GM12878 (cell line): ENCODE measurements around the gene LRIT1. TPM values are rescaled to one million over a fixed set of nuclear protein-coding genes. Genes with fewer than 3 reads are reported as not detected.

Experiments used
- ATAC-seq: fragments of 200-7000 bp; cut with Tn5 transposase; 3 replicates; pipeline ENCODE4 v1.9.1; 2020; ENCODE audit warnings: mild to moderate bottlenecking, moderate library complexity
- BruUV-seq: library from RNA; stranded (reverse); fragments of 400-500 nt; replicated peaks from 2 replicates; lab custom pipeline; 2021; lab: Mats Ljungman, UMichigan
- CTCF ChIA-PET: fragments of 300-600 bp; sonication (Branson Sonifier 250); formaldehyde crosslinking; extraction: SDS; loops from one replicate; lab custom pipeline; 2021; ENCODE audit warnings: inconsistent platforms; lab: Yijun Ruan, JAX
- POLR2A ChIA-PET: fragments of 350-600 bp; formaldehyde crosslinking; extraction: SDS; loops from one replicate; lab custom pipeline; 2021; ENCODE audit warnings: inconsistent platforms; lab: Charles Lee
- RAD21 ChIA-PET: fragments of 300-600 bp; sonication (Branson Sonifier 250); formaldehyde crosslinking; loops from one replicate; lab custom pipeline; 2023; ENCODE audit warnings: antibody characterized with exemption; ENCODE audit not compliant: unreplicated experiment; lab: Charles Lee
- SMC1A ChIA-PET: fragments of 300-600 bp; sonication (Branson Sonifier 250); formaldehyde crosslinking; loops from one replicate; lab custom pipeline; 2023; ENCODE audit not compliant: unreplicated experiment, uncharacterized antibody; lab: Charles Lee
- DNase-seq: peaks from one replicate; pipeline ENCODE4 v3.0.0-alpha.2; 2011; ENCODE audit warnings: low read depth, low spot score
- FAIRE-seq: peaks from 3 replicates; lab custom pipeline; 2011; peaks lifted over from hg19 to GRCh38; lab: Jason Lieb, UNC
- H2AFZ ChIP-seq: 2 replicates; pipeline ENCODE4 v1.6.0; 2011; ENCODE audit warnings: low read depth, low read length, control low read depth; ENCODE audit not compliant: control insufficient read depth
- H3K27ac ChIP-seq: 2 replicates; pipeline ENCODE4 v1.5.1; 2011; ENCODE audit warnings: control low read depth; ENCODE audit not compliant: control insufficient read depth, insufficient read depth
- H3K27me3 ChIP-seq, 2 experiments: replicated peaks in 1 of 2; 2 replicates each; pipeline versions ENCODE4 v1.6.0 to v1.6.1; 2011; ENCODE audit warnings: low read length in 1 of 2; ENCODE audit not compliant: control insufficient read depth in 2 of 2, insufficient read depth in 2 of 2
- H3K36me3 ChIP-seq, 2 experiments: 2 replicates each; pipeline ENCODE4 v1.5.1; 2011; ENCODE audit warnings: low read length in 1 of 2; ENCODE audit not compliant: control insufficient read depth in 2 of 2, insufficient read depth in 2 of 2
- H3K4me1 ChIP-seq: 2 replicates; pipeline ENCODE4 v1.6.1; 2011; ENCODE audit warnings: mild to moderate bottlenecking, low read length, moderate library complexity, mixed read lengths; ENCODE audit not compliant: control insufficient read depth, insufficient read depth
- H3K4me2 ChIP-seq: 2 replicates; pipeline ENCODE4 v1.6.0; 2011; ENCODE audit warnings: control low read depth; ENCODE audit not compliant: control insufficient read depth, insufficient read depth
- H3K4me3 ChIP-seq: fragments of 200-600 bp; sonication (generic); 2 replicates; pipeline ENCODE4 v1.5.1; 2016
- H3K79me2 ChIP-seq: 2 replicates; pipeline ENCODE4 v1.6.0; 2011; ENCODE audit warnings: low read length; ENCODE audit not compliant: control insufficient read depth, insufficient read depth
- H3K9ac ChIP-seq: 2 replicates; pipeline ENCODE4 v1.8.0; 2011; ENCODE audit warnings: low read length, control low read depth, mixed read lengths; ENCODE audit not compliant: control insufficient read depth, insufficient read depth
- H3K9me3 ChIP-seq: replicated peaks from 3 replicates; pipeline ENCODE4 v1.5.1; 2011; ENCODE audit warnings: mild to moderate bottlenecking, low read length; ENCODE audit not compliant: control insufficient read depth, insufficient read depth
- H4K20me1 ChIP-seq: 2 replicates; pipeline ENCODE4 v1.6.0; 2011; ENCODE audit not compliant: control insufficient read depth, insufficient read depth
- FOS ChIP-seq: IDR thresholded peaks from 3 replicates; pipeline ENCODE4 v1.6.1; 2011; ENCODE audit warnings: borderline replicate concordance; ENCODE audit not compliant: insufficient read length; ENCODE audit errors: extremely low read depth
- MXI1 ChIP-seq: fragments of 150-350 bp; IDR thresholded peaks from 2 replicates; pipeline ENCODE4 v1.6.1; 2011; ENCODE audit warnings: low read depth, mild to moderate bottlenecking, inconsistent platforms, low read length, improper control_type of control experiment
- STAT3 ChIP-seq: IDR thresholded peaks from 2 replicates; pipeline ENCODE4 v1.6.1; 2011; ENCODE audit warnings: low read depth, low read length, improper control_type of control experiment
- TAF1 ChIP-seq: IDR thresholded peaks from 2 replicates; pipeline ENCODE4 v1.6.1; 2011; ENCODE audit warnings: mild to moderate bottlenecking, low read depth, low read length, borderline replicate concordance
- TBL1XR1 ChIP-seq: IDR thresholded peaks from 2 replicates; pipeline ENCODE4 v1.6.1; 2012; ENCODE audit warnings: low read depth, low read length, improper control_type of control experiment
- USF1 ChIP-seq: IDR thresholded peaks from 2 replicates; pipeline ENCODE4 v1.6.1; 2011; ENCODE audit warnings: borderline replicate concordance, low read depth, mild to moderate bottlenecking, moderate library complexity, mixed read lengths, low read length; ENCODE audit not compliant: insufficient read depth; ENCODE audit errors: extremely low read length
- WGBS: methylation state at CpG from one replicate; pipeline ENCODE4 v1.1.6; 2016; ENCODE audit warnings: low lambda C conversion rate; ENCODE audit not compliant: insufficient replicate concordance, insufficient coverage; ENCODE audit errors: missing lambda C conversion rate; 5-methylcytosine and 5-hydroxymethylcytosine counted together
- in situ Hi-C: fragments of 300-500 bp; cut with MboI; formaldehyde crosslinking; loops from 9 replicates; pipeline ENCODE4 v1.14.3; 2018; ENCODE audit warnings: mixed read lengths
- intact Hi-C: fragments of 100-400 bp; cut with micrococcal nuclease; formaldehyde crosslinking; loops from one replicate; pipeline ENCODE4 v1.14.2; 2022; ENCODE audit not compliant: unreplicated experiment
- polyA plus RNA-seq, 11 experiments: library from polyadenylated mRNA; depleted of rRNA in 4 of 11; unstranded in 6 of 11; stranded (reverse) in 5 of 11; fragments of >200 nt; fragmentation: Nextera tagmentation in 4 of 11; fragmentation: Illumina TruSeq in 1 of 11; extraction: Ambion mirVana in 4 of 11; extraction: Trizol in 1 of 11; gene quantifications; 1 replicate in 1 of 11; 2 replicates in 10 of 11; pipeline versions ENCODE4 v1.2.1 to v1.2.3, GENCODE V29; 2011 to 2016; ENCODE audit warnings: inconsistent platforms in 2 of 11, missing spikeins in 2 of 11, low read depth in 1 of 11
- total RNA-seq, 4 experiments: library from RNA; depleted of rRNA in 3 of 4; stranded (reverse); fragments of >200 nt in 3 of 4; fragmentation: Illumina TruSeq in 1 of 4; extraction: Trizol in 1 of 4; gene quantifications; 2 replicates each; pipeline versions ENCODE4 v1.2.1 to v1.2.3, GENCODE V29; 2013 to 2021

The LRIT1 gene
- total and polyA plus RNA-seq, 10 of the 15 experiments (the other 5 are each of a cell fraction or from before 2014, with no cell fraction given), result not detected

- no peak for FAIRE-seq
- Histone ChIP-seq H3K4me2 (no peak overlapping the region), H2AFZ (no peak overlapping the region), H3K9me3 (no peaks in the 10 kb centered on the region), H4K20me1 (peaks cover 2% of the 10 kb centered on the region; the same call in 1 of the 2 replicates), H3K27me3 (peaks cover 18 to 25% of the 10 kb centered on the region in 2 experiments), H3K27ac (no peak overlapping the region), H3K4me1 (peaks cover 3% of the 10 kb centered on the region), H3K36me3 (no peaks in the 10 kb centered on the region), H3K4me3 (no peak overlapping the region), H3K79me2 (no peaks in the 10 kb centered on the region), H3K9ac (no peak overlapping the region)
- ChIA-PET SMC1A (interaction anchor here (0.7 to 15.0 kb wide), 3 partner anchors 16 to 56 kb away, joined by 3 to 155 read pairs (median 3); no protein-coding TSS in a partner anchor), POLR2A (no interaction called here), RAD21 (interaction anchor here (1.9 kb wide), 1 partner anchor 50 kb away, joined by 7 read pairs; no protein-coding TSS in a partner anchor), CTCF (interaction anchor here (1.2 to 28.3 kb wide), 2 partner anchors 18 to 39 kb away, joined by 3 to 788 read pairs; no protein-coding TSS in a partner anchor)
- in situ Hi-C loops (loop anchor here (5.0 kb wide), 1 partner anchor 35 kb away; no protein-coding TSS in a partner anchor), intact Hi-C loops (no loop called here)
- ATAC-seq, result no peak
- WGBS, result 23% methylated on average over 5 of the region's 5 CpGs
- TF ChIP-seq MXI1 (no peak), TAF1 (no peak), TBL1XR1 (no peak), FOS (no peak), USF1 (no peak), STAT3 (no peak)
- no TSS peak for BruUV-seq
- DNase-seq, result no peak
Observed at GRCh38 chr10:84197643-84198042, 43.7 kb downstream of the LRIT1 start.
